Mesenchymal stem cell (in vitro differentiated cells and primary cell): ENCODE data around the gene PPL.
"Not testable (repeated sequence)": the region's sequence is repeated elsewhere in the genome, so short reads cannot be mapped to it uniquely, and the experiment has no call there.

Experiments
- DNase-seq: peaks from one replicate; pipeline ENCODE4 v3.0.0-alpha.2; 2013
- H2AFZ ChIP-seq: one replicate; pipeline ENCODE4 v1.6.1; 2013; ENCODE audit warnings: low read depth, mild to moderate bottlenecking, control low read depth, inconsistent platforms, low read length, moderate library complexity
- H2AK5ac ChIP-seq: 2 replicates; pipeline ENCODE4 v1.6.1; 2013; ENCODE audit warnings: low read length, moderate library complexity, mild to moderate bottlenecking, inconsistent platforms; ENCODE audit not compliant: severe bottlenecking
- H2BK120ac ChIP-seq: one replicate; pipeline ENCODE4 v1.6.1; 2013; ENCODE audit warnings: low read depth, mild to moderate bottlenecking, inconsistent platforms, low read length, moderate library complexity
- H2BK12ac ChIP-seq, 2 experiments: one replicate each; pipeline ENCODE4 v1.6.1; 2013; ENCODE audit warnings: inconsistent platforms in 2 of 2, low read length in 2 of 2, mild to moderate bottlenecking in 2 of 2, moderate library complexity in 2 of 2, control low read depth in 1 of 2
- H2BK15ac ChIP-seq: one replicate; pipeline ENCODE4 v1.6.1; 2013; ENCODE audit warnings: mild to moderate bottlenecking, low read depth, inconsistent platforms; ENCODE audit not compliant: poor library complexity, severe bottlenecking
- H2BK5ac ChIP-seq: 2 replicates; pipeline ENCODE4 v1.6.1; 2013; ENCODE audit warnings: low read depth, mild to moderate bottlenecking, low read length, control low read depth, inconsistent platforms; ENCODE audit not compliant: poor library complexity, severe bottlenecking
- H3K14ac ChIP-seq, 2 experiments: one replicate each; pipeline ENCODE4 v1.6.1; 2013; ENCODE audit warnings: inconsistent platforms in 2 of 2, low read length in 2 of 2, control low read depth in 1 of 2, mild to moderate bottlenecking in 1 of 2, moderate library complexity in 1 of 2
- H3K18ac ChIP-seq, 2 experiments: one replicate each; pipeline ENCODE4 v1.6.1; 2013; ENCODE audit warnings: inconsistent platforms in 2 of 2, low read length in 2 of 2, control low read depth in 1 of 2, low read depth in 1 of 2, mild to moderate bottlenecking in 1 of 2
- H3K23ac ChIP-seq, 2 experiments: one replicate each; pipeline ENCODE4 v1.6.1; 2013; ENCODE audit warnings: inconsistent platforms in 2 of 2, low read length in 2 of 2, mild to moderate bottlenecking in 2 of 2, moderate library complexity in 2 of 2, control low read depth in 1 of 2
- H3K27ac ChIP-seq: 2 replicates; pipeline ENCODE4 v1.5.1; 2013; ENCODE audit warnings: mild to moderate bottlenecking, moderate library complexity, low read length, control low read depth, inconsistent platforms; ENCODE audit not compliant: poor library complexity, severe bottlenecking
- H3K27me3 ChIP-seq, 2 experiments: 2 replicates each; pipeline versions ENCODE4 v1.6.1 to v1.7.0; 2013; ENCODE audit warnings: low read length in 2 of 2, mild to moderate bottlenecking in 2 of 2, moderate library complexity in 2 of 2, control low read depth in 1 of 2, inconsistent platforms in 1 of 2; ENCODE audit not compliant: control insufficient read depth in 1 of 2, insufficient read depth in 1 of 2
- H3K36me3 ChIP-seq, 2 experiments: 2 replicates each; pipeline versions ENCODE4 v1.6.1 to v1.7.0; 2013; ENCODE audit warnings: low read length in 2 of 2, control low read depth in 1 of 2, inconsistent platforms in 1 of 2, low read depth in 1 of 2, mild to moderate bottlenecking in 1 of 2; ENCODE audit not compliant: insufficient read depth in 2 of 2, control insufficient read depth in 1 of 2
- H3K4ac ChIP-seq, 2 experiments: one replicate each; pipeline ENCODE4 v1.6.1; 2013; ENCODE audit warnings: inconsistent platforms in 2 of 2, low read length in 2 of 2, mild to moderate bottlenecking in 2 of 2, moderate library complexity in 2 of 2, control low read depth in 1 of 2, low read depth in 1 of 2
- H3K4me1 ChIP-seq: 2 replicates; pipeline ENCODE4 v1.6.1; 2013; ENCODE audit warnings: low read depth, low read length, control low read depth; ENCODE audit not compliant: control insufficient read depth, insufficient read depth
- H3K4me2 ChIP-seq: 2 replicates; pipeline ENCODE4 v1.6.1; 2013; ENCODE audit warnings: low read length, mild to moderate bottlenecking, inconsistent platforms; ENCODE audit not compliant: poor library complexity, severe bottlenecking
- H3K4me3 ChIP-seq, 2 experiments: 2 replicates each; pipeline versions ENCODE4 v1.5.1 to v1.7.0; 2013; ENCODE audit warnings: low read length in 2 of 2, mild to moderate bottlenecking in 2 of 2, control low read depth in 1 of 2, low read depth in 1 of 2; ENCODE audit not compliant: insufficient read depth in 1 of 2
- H3K79me1 ChIP-seq: replicated peaks from 2 replicates; pipeline ENCODE4 v1.6.1; 2013; ENCODE audit warnings: mild to moderate bottlenecking, control low read depth, low read length, inconsistent platforms; ENCODE audit not compliant: poor library complexity, severe bottlenecking
- H3K9ac ChIP-seq: 2 replicates; pipeline ENCODE4 v1.7.0; 2013; ENCODE audit warnings: mild to moderate bottlenecking, low read length, moderate library complexity
- H3K9me3 ChIP-seq: 2 replicates; pipeline ENCODE4 v1.7.0; 2013; ENCODE audit warnings: mild to moderate bottlenecking, low read length; ENCODE audit not compliant: control insufficient read depth
- H4K8ac ChIP-seq: one replicate; pipeline ENCODE4 v1.6.1; 2013; ENCODE audit warnings: inconsistent platforms, mild to moderate bottlenecking, low read length, moderate library complexity
- H4K91ac ChIP-seq: one replicate; pipeline ENCODE4 v1.6.1; 2013; ENCODE audit warnings: mild to moderate bottlenecking, low read length, inconsistent platforms
- WGBS: methylation state at CpG from one replicate; pipeline ENCODE4 v1.1.7; 2013; ENCODE audit warnings: mixed read lengths; 5-methylcytosine and 5-hydroxymethylcytosine counted together

The PPL gene

DNA sequence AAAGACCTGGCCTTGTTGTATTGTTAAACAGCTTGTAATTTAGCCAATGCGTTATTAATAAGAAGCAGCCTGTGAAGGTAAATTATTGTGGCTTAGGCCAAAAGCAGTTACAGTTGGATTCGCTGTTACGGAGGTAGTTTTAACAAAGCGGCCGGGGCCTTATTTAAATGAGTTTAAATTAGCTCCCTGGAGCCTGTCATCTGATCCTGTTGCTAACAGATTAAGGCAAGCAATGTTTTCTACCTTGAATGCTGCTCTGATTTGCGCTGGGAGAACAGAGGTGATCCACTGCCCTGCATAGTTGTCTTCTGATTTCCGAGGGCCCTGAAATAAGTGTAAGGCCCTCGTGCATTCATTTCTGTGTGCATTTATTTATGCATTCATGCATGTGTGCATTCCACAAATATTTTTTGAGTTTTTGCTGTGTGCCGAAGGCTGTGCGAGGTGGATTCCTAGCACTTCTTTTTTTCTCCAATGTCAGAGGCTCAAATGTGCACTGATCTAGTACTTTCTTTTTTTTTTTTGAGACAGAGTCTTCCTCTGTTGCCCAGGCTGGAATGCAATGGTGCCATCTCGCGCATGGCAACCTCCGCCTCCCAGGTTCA, 32.0 kb upstream of the PPL start:
- Histone ChIP-seq H3K4ac (no peak overlapping the region), H3K27ac (no peak overlapping the region), H3K79me1 (no peaks in the 10 kb centered on the region), H3K4me3 (no peak overlapping the region), H4K8ac (no peak overlapping the region), H3K27me3 (peaks cover 20 to 23% of the 10 kb centered on the region in 2 experiments), H3K9me3 (no peaks in the 10 kb centered on the region), H2BK15ac (no peak overlapping the region), H3K36me3 (no peaks in the 10 kb centered on the region), H2AFZ (no peak overlapping the region), H3K18ac (no peak overlapping the region), H4K91ac (no peak overlapping the region), H3K23ac (no peak overlapping the region), H3K4me1 (peaks cover 1% of the 10 kb centered on the region), H2BK120ac (no peak overlapping the region), H2BK12ac (no peak overlapping the region), H3K14ac (no peak overlapping the region), H3K9ac (no peak overlapping the region), H2BK5ac (no peak overlapping the region), H2AK5ac (no peak overlapping the region), H3K4me2 (no peak overlapping the region)
- DNase-seq = no peak
- whole genome bisulfite sequencing = 60% methylated on average over 13 of the region's 13 CpGs

DNA sequence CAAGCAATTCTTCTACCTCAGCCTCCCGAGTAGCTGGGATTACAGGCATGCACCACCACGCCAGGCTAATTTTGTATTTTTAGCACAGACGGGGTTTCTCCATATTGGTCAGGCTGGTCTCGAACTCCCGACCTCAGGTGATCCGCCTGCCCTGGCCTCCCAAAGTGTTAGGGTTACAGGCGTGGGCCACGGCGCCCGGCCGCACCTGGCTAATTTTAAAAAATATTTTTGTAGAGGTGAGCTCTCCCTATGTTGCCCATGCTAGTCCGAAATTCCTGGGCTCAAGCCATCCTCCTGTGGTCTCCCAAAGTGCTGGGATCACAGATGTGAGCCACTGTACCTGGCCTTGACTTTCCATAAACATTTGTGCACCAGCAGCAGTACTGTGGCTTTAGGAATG, 31.3 kb upstream of the PPL start:
- not testable (repeated sequence) for H3K14ac ChIP-seq, DNase-seq, H3K9ac ChIP-seq, H4K8ac ChIP-seq, H3K4me3 ChIP-seq, H2BK12ac ChIP-seq, H3K27ac ChIP-seq, H2BK5ac ChIP-seq, H3K4me2 ChIP-seq, H2AK5ac ChIP-seq, H3K4me1 ChIP-seq, H2BK120ac ChIP-seq, H3K79me1 ChIP-seq, H3K4ac ChIP-seq, H3K23ac ChIP-seq, H4K91ac ChIP-seq, H3K36me3 ChIP-seq, H3K18ac ChIP-seq, H3K9me3 ChIP-seq, H2AFZ ChIP-seq
- peak overlapping the region; percentile 33 for H2BK15ac ChIP-seq
- WGBS = 85% methylated on average over 12 of the region's 12 CpGs
- H3K27me3 ChIP-seq = peaks cover 20 to 23% of the 10 kb centered on the region in 2 experiments

DNA sequence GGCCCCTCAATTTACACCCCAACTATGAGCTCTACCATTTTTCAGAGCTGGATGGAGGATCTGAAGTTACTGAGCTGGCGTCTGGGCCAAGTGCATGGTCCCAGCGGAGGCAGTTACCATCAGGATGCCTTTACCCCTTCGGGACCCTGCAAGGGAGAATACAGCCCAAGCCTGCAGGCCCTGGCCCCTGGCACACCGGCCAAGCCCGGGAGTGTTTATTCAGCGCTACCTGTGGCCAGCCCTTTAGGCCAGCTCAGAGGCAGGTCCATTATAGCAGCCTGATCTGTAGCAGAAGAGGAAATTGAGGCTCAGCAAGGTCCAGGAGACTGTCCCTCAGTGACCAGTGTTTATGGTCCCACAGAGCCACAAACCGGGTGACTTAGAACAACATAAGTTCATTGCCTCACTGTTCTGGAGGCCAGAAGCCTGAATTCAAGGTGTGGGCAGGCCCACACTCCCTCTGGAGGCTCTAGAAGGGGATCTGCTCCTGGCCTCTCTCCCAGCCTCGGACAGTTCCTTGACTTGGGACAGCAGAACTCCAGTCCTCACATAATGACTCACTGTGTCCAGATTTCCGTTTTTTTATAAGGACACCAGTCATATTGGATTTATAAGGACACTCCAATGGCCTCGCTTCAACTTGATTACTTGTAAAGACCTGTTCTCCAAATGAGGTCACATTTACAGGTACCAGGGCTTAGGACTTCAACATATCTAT, 29.9 kb upstream of the PPL start:
- no peak overlapping the region for H3K27ac ChIP-seq
- H2AK5ac ChIP-seq = no peak overlapping the region
- peaks cover 17% of the 10 kb centered on the region in 2 experiments for H3K27me3 ChIP-seq
- H3K79me1 ChIP-seq = no peaks in the 10 kb centered on the region
- no peak overlapping the region for H2BK5ac ChIP-seq
- no peaks in the 10 kb centered on the region for H3K36me3 ChIP-seq
- H3K14ac ChIP-seq = no peak overlapping the region
- no peak overlapping the region for H4K91ac ChIP-seq
- no peak for DNase-seq
- no peak overlapping the region for H3K4ac ChIP-seq
- H3K4me2 ChIP-seq = no peak overlapping the region
- 80% methylated on average over 10 of the region's 10 CpGs for WGBS
- no peak overlapping the region for H3K18ac ChIP-seq
- no peak overlapping the region for H3K4me3 ChIP-seq
- H3K4me1 ChIP-seq = no peaks in the 10 kb centered on the region
- H4K8ac ChIP-seq = no peak overlapping the region
- H3K23ac ChIP-seq = no peak overlapping the region
- H2BK15ac ChIP-seq = no peak overlapping the region
- H3K9ac ChIP-seq = no peak overlapping the region
- H2BK12ac ChIP-seq = no peak overlapping the region
- H2BK120ac ChIP-seq = no peak overlapping the region
- H3K9me3 ChIP-seq = no peaks in the 10 kb centered on the region
- H2AFZ ChIP-seq = no peak overlapping the region

DNA sequence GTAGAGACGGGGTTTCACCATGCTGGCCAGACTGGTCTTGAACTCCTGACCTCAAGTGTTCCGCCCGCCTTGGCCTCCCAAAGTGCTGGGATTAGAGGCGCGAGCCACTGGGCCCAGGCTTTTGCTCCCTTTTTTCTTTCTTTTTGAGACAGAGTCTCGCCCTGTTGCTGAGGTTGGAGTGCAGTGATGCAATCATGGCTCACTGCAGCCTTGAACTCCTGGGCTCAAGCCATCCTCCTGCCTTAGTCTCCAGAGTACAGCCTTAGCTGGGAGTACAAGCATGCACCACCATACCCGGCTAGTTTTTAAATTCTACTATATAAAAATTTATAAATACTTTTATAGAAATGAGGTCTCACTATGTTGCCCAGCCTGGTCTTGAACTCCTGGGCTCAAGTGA, 26.6 kb upstream of the PPL start:
- H3K27me3 ChIP-seq = peaks cover 17 to 21% of the 10 kb centered on the region in 2 experiments
- H3K27ac ChIP-seq, H3K4ac ChIP-seq, H2BK5ac ChIP-seq, H3K4me2 ChIP-seq, H3K9ac ChIP-seq, DNase-seq, H2AFZ ChIP-seq, H3K4me1 ChIP-seq, H3K36me3 ChIP-seq, H2BK12ac ChIP-seq, H2BK120ac ChIP-seq, H2BK15ac ChIP-seq, H3K9me3 ChIP-seq, H3K79me1 ChIP-seq, H3K14ac ChIP-seq, H2AK5ac ChIP-seq, H3K23ac ChIP-seq, H4K8ac ChIP-seq, H3K4me3 ChIP-seq, H3K18ac ChIP-seq, H4K91ac ChIP-seq: not testable (repeated sequence)
- WGBS = 83% methylated on average over 6 of the region's 7 CpGs
